D721Med (cell line): ENCODE measurements around the gene ZDHHC8.

Experiments used
- DNase-seq: peaks from one replicate; pipeline ENCODE4 v3.0.0; 2011; ENCODE audit warnings: low spot score; ENCODE audit not compliant: insufficient read length
- FAIRE-seq: peaks from 2 replicates; lab custom pipeline; 2011; peaks lifted over from hg19 to GRCh38; lab: Jason Lieb, UNC
- CTCF ChIP-seq: IDR thresholded peaks from 2 replicates; pipeline ENCODE4 v1.5.1; 2012; ENCODE audit warnings: mild to moderate bottlenecking, control low read depth; ENCODE audit not compliant: insufficient read depth; ENCODE audit errors: missing control alignments

ZDHHC8 gene

DNA sequence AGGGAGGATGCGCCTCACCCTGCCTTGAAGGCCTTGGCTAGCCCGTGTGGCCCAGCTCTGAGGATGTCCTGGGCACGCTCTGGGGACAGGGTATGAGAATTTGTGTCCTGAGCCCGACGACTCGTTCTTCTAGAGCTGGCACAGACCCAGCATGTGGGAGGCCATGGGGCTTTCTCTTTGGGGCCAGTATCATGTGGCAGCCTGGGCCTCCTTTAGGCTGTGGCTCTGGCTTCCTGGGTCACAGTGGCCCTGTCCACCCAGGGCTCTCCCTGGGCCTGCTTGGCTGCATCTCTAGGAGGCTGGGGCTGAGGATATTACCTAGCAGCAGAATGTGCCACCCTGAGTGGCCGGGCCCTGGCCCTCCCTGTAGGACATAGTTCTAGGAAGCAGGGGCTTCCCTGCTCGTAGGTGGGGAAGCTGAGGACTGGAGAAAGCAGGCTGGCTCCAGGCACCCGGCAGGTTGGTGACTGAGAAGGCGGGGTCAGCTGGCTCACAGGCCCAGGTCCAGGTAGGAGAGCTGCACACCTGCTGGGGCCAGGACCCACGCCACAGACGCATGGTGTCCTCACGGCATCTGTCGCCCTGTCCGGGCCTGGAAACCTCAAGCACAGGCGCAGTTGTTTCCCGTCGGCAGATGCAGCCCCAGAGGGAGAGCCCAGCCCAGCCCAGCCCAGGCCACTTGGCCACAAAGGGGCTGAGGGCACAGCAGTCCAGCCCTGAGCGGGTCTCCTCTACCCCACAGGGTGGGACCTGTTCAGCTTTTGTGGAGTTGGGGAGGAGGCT lies 12.5 kb downstream of the ZDHHC8 start:
- no peak for TF ChIP-seq CTCF
- FAIRE-seq (no peak), DNase-seq (no peak)

- DNase-seq: no peak
- no peak for FAIRE-seq
- TF ChIP-seq CTCF: no peak
Observed at GRCh38 chr22:20145206-20145831, 13.7 kb downstream of the ZDHHC8 start.

GRCh38 chr22:20145832-20146223 lies 14.2 kb downstream of the ZDHHC8 start:
- TF ChIP-seq CTCF: no peak
- no peak for DNase-seq
- FAIRE-seq: no peak

DNA sequence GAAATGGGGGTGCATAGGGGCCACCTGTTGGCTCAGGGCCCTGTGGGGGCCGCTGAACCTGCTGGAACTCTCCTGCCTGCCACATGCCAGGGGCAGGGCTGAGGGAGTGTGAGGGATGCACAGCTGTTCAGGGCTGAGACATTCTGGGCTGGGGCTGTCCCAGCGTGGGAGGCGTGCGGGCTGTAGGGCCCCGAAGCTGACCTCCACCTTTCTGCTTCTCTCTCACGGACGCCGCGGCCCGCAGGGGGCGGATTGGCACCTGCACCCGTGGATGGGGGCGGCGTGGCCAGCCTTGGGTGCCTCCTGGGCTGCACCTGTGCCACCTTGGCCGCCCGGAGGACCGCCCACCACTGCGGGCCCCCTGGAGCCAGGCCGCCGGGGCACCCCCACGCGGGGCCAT lies 15.2 kb downstream of the ZDHHC8 start:
- DNase-seq: no peak
- FAIRE-seq: no peak
- TF ChIP-seq CTCF: no peak

DNA sequence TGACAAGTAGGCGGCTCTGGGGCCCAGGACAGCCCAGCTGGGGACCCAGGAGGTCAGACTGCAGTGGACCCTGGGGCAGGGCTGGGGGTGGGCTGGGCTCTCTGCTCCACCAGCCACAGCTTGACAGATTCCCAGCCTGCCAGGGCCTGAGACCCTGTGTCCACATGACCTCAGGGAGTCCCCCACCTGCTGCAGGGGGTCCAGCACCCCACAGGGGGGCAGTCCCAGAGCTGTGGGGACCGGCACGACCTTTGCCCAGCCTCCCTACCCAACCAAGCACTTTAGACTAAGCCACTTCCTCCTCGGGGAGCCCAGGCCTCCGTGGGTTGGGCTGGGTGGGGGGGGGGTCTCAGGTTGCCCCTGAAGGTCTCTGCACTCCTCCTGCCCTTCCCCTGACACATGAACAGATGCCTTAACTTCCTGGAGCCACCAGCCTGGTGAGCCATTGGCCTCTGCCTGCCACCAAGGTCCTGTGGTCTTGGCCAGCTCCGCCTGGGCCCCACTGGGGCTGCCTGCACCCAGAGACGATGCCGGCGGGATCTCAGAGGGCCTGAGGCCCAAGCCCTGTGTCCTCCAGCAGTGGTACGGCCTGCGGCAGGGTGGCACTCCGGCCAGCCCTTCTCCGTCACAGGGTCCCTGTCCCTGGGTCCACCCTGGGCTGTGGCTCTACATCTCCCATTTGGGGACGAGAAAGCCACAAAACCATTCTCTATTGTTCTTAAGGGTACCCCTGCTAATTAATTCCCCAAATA lies 15.8 kb downstream of the ZDHHC8 start:
- no peak for FAIRE-seq
- TF ChIP-seq CTCF: no peak
- DNase-seq: no peak

DNA sequence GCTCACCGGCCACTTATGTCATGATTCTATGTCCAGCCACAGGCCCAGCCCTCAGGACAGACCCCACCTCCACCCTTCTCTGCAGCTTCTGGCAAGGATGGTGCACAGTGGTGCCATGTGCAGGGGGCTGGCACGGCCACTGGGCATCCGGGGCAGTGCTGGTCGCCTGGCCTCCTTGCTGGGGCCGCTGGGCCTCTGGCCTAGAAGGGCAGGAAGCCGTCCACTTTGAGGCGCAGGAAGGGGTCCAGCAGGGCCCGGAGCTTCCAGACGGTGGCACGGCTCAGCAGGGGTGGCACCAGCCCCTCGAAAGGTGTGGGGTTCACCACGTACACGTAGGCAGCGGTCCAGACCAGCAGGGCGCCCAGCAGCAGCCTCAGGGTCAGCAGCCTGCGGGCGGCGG lies 16.8 kb downstream of the ZDHHC8 start:
- DNase-seq: no peak
- no peak for TF ChIP-seq CTCF
- FAIRE-seq: no peak
